K562 (cell line): ENCODE results near the gene USP20.
A peak's percentile ranks its signal among the peaks of the same experiment; 100 is the strongest.

Experiments used
- CTCF ChIP-seq, 3 experiments: IDR thresholded peaks in 2 of 3; conservative IDR thresholded peaks in 1 of 3; 2 replicates each; pipeline ENCODE4 v1.5.1; 2011 to 2012; ENCODE audit warnings: low read length in 3 of 3, mild to moderate bottlenecking in 3 of 3, control low read depth in 2 of 3, improper control_type of control experiment in 1 of 3, inconsistent platforms in 1 of 3, low read depth in 1 of 3, mixed read lengths in 1 of 3, moderate library complexity in 1 of 3; ENCODE audit not compliant: insufficient read depth in 2 of 3
- SMAD1 ChIP-seq: fragments of 150-350 bp; IDR thresholded peaks from 2 replicates; pipeline ENCODE4 v1.6.1; 2014; ENCODE audit warnings: low read length, low read depth; ENCODE audit not compliant: partially characterized antibody
- ZNF561 ChIP-seq: fragments of 450-650 bp; formaldehyde crosslinking; conservative IDR thresholded peaks from 2 replicates; pipeline ENCODE4 v1.4.0; 2020; ENCODE audit warnings: mild to moderate bottlenecking, moderate library complexity
- TF ChIP-seq, protein P1 (sequence below): fragments of 250-450 bp; sonication (Bioruptor Pico); IDR thresholded peaks from 2 replicates; pipeline ENCODE4 v1.5.0; 2021; ENCODE audit warnings: mild to moderate bottlenecking, borderline replicate concordance
- TF ChIP-seq, protein P2 (sequence below): fragments of 450-650 bp; formaldehyde crosslinking; IDR thresholded peaks from 2 replicates; pipeline ENCODE4 v1.4.0; 2022; ENCODE audit warnings: missing genetic modification characterization

GRCh38 chr9:129900263-129901027 is 65.2 kb downstream of the USP20 start:
- TF ChIP-seq, protein P1, sequence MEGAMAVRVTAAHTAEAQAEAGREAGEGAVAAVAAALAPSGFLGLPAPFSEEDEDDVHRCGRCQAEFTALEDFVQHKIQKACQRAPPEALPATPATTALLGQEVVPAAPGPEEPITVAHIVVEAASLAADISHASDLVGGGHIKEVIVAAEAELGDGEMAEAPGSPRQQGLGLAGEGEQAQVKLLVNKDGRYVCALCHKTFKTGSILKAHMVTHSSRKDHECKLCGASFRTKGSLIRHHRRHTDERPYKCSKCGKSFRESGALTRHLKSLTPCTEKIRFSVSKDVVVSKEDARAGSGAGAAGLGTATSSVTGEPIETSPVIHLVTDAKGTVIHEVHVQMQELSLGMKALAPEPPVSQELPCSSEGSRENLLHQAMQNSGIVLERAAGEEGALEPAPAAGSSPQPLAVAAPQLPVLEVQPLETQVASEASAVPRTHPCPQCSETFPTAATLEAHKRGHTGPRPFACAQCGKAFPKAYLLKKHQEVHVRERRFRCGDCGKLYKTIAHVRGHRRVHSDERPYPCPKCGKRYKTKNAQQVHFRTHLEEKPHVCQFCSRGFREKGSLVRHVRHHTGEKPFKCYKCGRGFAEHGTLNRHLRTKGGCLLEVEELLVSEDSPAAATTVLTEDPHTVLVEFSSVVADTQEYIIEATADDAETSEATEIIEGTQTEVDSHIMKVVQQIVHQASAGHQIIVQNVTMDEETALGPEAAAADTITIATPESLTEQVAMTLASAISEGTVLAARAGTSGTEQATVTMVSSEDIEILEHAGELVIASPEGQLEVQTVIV (CRISPR knock-in tag) = no peak
- TF ChIP-seq ZNF561 (CRISPR knock-in tag) = no peak
- no peak for TF ChIP-seq SMAD1
- TF ChIP-seq, protein P2, sequence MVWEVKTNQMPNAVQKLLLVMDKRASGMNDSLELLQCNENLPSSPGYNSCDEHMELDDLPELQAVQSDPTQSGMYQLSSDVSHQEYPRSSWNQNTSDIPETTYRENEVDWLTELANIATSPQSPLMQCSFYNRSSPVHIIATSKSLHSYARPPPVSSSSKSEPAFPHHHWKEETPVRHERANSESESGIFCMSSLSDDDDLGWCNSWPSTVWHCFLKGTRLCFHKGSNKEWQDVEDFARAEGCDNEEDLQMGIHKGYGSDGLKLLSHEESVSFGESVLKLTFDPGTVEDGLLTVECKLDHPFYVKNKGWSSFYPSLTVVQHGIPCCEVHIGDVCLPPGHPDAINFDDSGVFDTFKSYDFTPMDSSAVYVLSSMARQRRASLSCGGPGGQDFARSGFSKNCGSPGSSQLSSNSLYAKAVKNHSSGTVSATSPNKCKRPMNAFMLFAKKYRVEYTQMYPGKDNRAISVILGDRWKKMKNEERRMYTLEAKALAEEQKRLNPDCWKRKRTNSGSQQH (CRISPR knock-in tag) = no peak
- peak; percentile 24 to 51 (median 40); a peak in 5 of 6 replicates for TF ChIP-seq CTCF (IDR thresholded peaks at IDR 0.05 in 2 of 3, conservative IDR thresholded peaks at IDR 0.05 in 1 of 3; ENCODE audit: insufficient read depth in 2 of 3, low read depth in 1 of 3, low read length in 3 of 3)
